Astrocyte of the cerebellum (primary cell): ENCODE results near the gene FAM32A.

Source experiments
- DNase-seq: peaks from one replicate; pipeline ENCODE4 v3.0.0-alpha.2; 2011; ENCODE audit warnings: low read depth
- H3K4me3 ChIP-seq: 2 replicates; pipeline ENCODE4 v1.5.1; 2011; ENCODE audit warnings: mild to moderate bottlenecking, low read depth, low read length, moderate library complexity
- in situ Hi-C: cut with HindIII; loops from 2 replicates; pipeline ENCODE4 v1.10.0; 2017; ENCODE audit warnings: low sequenced_read_pairs
- TF ChIP-seq, protein P1 (sequence below): IDR thresholded peaks from 2 replicates; pipeline ENCODE4 v1.5.1; 2012; ENCODE audit warnings: low read length, low read depth, moderate library complexity, mild to moderate bottlenecking; ENCODE audit errors: missing control alignments

FAM32A gene

DNA sequence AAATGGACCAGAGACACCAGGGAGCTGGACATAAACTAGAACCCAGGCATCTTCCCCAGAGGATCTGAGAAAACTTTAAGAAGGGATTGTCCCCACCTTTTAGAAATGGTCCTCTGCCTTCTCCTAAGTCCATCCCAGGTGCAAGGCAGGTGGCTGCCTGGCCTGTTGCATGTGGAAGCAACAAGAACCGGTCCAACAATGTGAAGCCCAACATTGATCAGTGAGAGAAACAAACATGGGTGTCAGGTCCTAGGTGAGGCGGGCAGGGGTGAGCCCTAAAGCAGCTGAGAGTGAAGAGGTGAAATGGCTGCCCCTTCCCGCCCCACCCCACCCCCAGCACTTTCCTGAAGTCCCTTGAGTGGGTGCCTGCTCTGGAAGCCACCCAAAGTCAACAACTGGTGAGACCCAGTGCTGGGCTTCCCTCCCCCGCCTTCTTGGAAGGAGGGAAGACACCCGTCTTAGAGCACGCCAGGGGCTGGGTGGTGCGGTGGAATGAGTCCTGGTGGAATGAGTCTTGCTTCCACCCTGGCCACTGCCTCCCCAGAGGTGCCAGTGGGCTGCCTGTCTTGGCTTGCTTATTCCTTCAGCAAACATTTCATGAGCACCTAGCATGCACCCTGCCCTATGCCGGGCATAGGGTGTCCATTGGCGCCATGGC lies 14.2 kb downstream of the FAM32A start:
- TF ChIP-seq, protein P1, sequence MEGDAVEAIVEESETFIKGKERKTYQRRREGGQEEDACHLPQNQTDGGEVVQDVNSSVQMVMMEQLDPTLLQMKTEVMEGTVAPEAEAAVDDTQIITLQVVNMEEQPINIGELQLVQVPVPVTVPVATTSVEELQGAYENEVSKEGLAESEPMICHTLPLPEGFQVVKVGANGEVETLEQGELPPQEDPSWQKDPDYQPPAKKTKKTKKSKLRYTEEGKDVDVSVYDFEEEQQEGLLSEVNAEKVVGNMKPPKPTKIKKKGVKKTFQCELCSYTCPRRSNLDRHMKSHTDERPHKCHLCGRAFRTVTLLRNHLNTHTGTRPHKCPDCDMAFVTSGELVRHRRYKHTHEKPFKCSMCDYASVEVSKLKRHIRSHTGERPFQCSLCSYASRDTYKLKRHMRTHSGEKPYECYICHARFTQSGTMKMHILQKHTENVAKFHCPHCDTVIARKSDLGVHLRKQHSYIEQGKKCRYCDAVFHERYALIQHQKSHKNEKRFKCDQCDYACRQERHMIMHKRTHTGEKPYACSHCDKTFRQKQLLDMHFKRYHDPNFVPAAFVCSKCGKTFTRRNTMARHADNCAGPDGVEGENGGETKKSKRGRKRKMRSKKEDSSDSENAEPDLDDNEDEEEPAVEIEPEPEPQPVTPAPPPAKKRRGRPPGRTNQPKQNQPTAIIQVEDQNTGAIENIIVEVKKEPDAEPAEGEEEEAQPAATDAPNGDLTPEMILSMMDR, result no peak
- no peak for DNase-seq
- no peak overlapping the region for H3K4me3 ChIP-seq
- in situ Hi-C loops, result no loop called here

- no peak for DNase-seq
- TF ChIP-seq, protein P1, result no peak
- in situ Hi-C loops, result no loop called here
- no peak overlapping the region for H3K4me3 ChIP-seq
Measured at GRCh38 chr19:16200038-16201010, 15.1 kb downstream of the FAM32A start.

- H3K4me3 ChIP-seq, result no peak overlapping the region
- TF ChIP-seq, protein P1, result no peak
- in situ Hi-C loops, result no loop called here
- no peak for DNase-seq
Measured at GRCh38 chr19:16201011-16201391, 15.8 kb downstream of the FAM32A start.

DNA sequence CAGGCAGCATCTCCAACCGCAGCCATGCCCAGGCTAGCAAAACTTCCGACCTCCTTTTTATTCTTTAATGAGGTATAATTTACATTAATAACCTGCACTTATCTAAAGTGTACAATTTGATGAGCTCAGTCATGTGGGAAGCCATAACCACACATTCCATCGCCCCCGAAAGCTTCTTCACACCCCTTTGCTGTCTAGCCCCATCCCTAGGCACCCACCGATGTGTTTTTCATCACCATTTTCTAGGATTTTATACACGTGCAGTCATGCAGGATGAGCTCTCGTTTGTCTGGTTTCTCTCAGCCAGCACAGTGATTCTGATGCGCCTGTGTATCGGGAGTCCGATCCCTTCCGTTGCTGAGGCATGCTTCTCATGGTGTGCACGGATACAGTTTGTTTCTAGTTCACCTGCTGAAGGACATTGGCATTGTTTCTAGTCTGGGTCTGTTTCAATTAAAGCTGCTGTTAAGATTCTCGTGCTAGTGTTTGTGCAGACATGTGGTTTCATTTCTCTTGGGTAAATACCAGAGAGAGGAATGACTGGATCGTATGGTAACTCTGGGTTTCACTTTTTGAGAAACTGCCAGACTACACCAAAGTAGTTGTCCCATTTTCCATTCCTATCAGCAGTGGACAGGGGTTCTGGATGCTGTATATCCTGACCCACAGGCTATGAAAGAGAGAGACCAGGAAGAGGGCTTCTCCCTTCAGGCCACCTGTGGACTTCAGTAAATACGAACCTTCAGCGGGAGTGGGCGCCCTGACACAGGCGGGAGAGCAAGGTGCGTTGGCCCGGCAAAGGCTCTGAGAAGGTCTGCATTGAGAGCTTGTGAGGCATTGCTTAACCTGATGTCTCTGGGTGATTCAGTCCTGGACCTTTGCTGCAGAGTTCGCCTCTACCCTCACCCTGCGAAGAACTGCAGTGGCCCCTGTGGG lies 17.4 kb downstream of the FAM32A start:
- TF ChIP-seq, protein P1, result no peak
- no peak for DNase-seq
- in situ Hi-C loops, result no loop called here
- no peak overlapping the region for H3K4me3 ChIP-seq

DNA sequence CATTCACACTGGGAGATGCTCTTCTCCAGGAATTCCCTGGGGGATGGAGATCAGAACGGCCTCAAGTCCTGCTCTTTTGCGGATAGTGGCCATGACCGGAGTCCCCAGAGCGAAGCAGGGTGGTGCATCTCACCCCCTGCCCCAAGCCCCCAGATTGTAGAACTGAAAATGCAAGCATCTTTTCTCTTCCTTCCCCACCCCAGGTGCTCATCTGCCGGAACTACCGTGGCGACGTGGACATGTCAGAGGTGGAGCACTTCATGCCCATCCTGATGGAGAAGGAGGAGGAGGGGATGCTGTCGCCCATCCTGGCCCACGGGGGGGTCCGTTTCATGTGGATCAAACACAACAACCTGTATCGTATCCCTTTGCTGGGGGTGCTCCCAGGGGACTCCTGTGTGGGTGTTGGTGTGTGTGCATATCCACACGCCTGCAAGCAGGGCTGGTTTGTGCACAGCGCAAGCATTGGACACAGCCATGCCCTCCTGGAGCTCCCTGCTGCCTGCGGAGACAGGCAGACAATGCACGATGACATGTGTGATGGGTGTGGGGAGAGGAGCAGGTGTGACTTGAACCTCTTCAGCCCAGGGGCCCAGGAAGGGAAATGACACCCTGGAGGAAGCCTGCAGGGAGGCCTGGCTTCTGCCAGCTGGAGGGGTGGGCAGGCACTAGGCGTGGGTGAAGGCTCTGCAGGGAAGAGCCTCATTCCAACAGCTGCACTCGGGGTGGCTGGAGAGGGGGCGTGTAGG lies 18.2 kb downstream of the FAM32A start:
- no peak for DNase-seq
- no peak overlapping the region for H3K4me3 ChIP-seq
- TF ChIP-seq, protein P1, result no peak
- in situ Hi-C loops, result no loop called here

- no peak for DNase-seq
- TF ChIP-seq, protein P1, result no peak
- in situ Hi-C loops, result no loop called here
- H3K4me3 ChIP-seq, result no peak overlapping the region
Measured at GRCh38 chr19:16204005-16204294, 18.7 kb downstream of the FAM32A start.
